A673 (cell line): ENCODE data around the gene COMT.
"Not testable (repeated sequence)": the region's sequence is repeated elsewhere in the genome, so short reads cannot be mapped to it uniquely, and the experiment has no call there.

Source experiments
- EZH2 ChIP-seq: fragments of 200-600 bp; sonication (generic); IDR thresholded peaks from 2 replicates; pipeline ENCODE4 v1.6.1; 2017; ENCODE audit warnings: borderline replicate concordance, low read depth, mild to moderate bottlenecking, mixed read lengths, antibody characterized with exemption, low read length; ENCODE audit not compliant: poor library complexity, severe bottlenecking
- TF ChIP-seq, protein P1 (sequence below): fragments of 300-800, 200-600 bp; sonication (generic); conservative IDR thresholded peaks from 2 replicates; pipeline ENCODE4 v1.5.1; 2017; ENCODE audit warnings: low read depth, mild to moderate bottlenecking, antibody characterized with exemption, low read length, moderate library complexity, mixed read lengths

- TF ChIP-seq, protein P1, sequence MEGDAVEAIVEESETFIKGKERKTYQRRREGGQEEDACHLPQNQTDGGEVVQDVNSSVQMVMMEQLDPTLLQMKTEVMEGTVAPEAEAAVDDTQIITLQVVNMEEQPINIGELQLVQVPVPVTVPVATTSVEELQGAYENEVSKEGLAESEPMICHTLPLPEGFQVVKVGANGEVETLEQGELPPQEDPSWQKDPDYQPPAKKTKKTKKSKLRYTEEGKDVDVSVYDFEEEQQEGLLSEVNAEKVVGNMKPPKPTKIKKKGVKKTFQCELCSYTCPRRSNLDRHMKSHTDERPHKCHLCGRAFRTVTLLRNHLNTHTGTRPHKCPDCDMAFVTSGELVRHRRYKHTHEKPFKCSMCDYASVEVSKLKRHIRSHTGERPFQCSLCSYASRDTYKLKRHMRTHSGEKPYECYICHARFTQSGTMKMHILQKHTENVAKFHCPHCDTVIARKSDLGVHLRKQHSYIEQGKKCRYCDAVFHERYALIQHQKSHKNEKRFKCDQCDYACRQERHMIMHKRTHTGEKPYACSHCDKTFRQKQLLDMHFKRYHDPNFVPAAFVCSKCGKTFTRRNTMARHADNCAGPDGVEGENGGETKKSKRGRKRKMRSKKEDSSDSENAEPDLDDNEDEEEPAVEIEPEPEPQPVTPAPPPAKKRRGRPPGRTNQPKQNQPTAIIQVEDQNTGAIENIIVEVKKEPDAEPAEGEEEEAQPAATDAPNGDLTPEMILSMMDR = not testable (repeated sequence)
- TF ChIP-seq EZH2 = not testable (repeated sequence)
Measured at GRCh38 chr22:19935123-19935718, 6.4 kb upstream of the COMT start.
